Measurements from ENCODE around the gene MAP2. TPM values are rescaled to one million over a fixed set of nuclear protein-coding genes. Genes with fewer than 3 reads are reported as not detected.

Gene MAP2
- total and polyA plus RNA-seq, 2 donors (not counting 1 experiment from before 2014, with no cell fraction given), result 1.8 to 3.0 TPM

DNA sequence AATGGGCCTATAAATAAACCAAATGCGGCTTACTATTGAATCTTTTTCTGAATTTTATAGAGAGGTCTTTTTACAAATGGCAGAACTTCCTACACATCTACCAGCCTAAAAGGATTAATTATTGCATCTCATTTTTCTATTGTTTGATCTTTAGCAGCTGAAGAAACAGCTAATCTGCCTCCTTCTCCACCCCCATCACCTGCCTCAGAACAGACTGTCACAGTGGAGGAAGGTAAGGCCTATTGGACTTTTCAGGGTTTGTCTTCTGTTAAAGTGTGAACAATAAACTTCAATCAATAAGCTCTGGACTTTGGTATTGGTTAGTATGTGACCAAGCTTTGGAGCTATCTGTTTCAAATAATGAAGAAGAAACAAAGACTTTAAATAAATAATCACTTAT lies 256.7 kb downstream of the MAP2 start:
- Histone ChIP-seq H4K20me1 (ENCODE audit: control insufficient read depth, insufficient read depth, low read length, poor library complexity, severe bottlenecking) (no peaks in the 10 kb centered on the region), H3K9ac (ENCODE audit: low read length) (no peak overlapping the region), H3K27ac (ENCODE audit: low read length in 2 of 2) (no peak overlapping the region), H3K36me3 (replicated peaks in 1 of 2; ENCODE audit: control extremely low read depth in 1 of 2, control insufficient read depth in 1 of 2, extremely low read depth in 1 of 2, insufficient read depth in 2 of 2, low read length in 1 of 2) (no peaks in the 10 kb centered on the region), H3K9me3 (ENCODE audit: control extremely low read depth in 1 of 3, control insufficient read depth in 2 of 3, insufficient read depth in 1 of 3, low read length in 2 of 3) (no peaks in the 10 kb centered on the region), H3K27me3 (replicated peaks in 1 of 4; ENCODE audit: control extremely low read depth in 1 of 4, control insufficient read depth in 3 of 4, insufficient read depth in 4 of 4, low read length in 3 of 4) (no peaks in the 10 kb centered on the region), H2AFZ (ENCODE audit: insufficient read depth, low read depth, low read length, poor library complexity, severe bottlenecking) (no peak overlapping the region), H3K4me1 (ENCODE audit: control insufficient read depth in 2 of 2, insufficient read depth in 2 of 2, low read length in 2 of 2) (no peaks in the 10 kb centered on the region), H3K4me3 (ENCODE audit: control extremely low read depth in 1 of 5, extremely low read depth in 1 of 5, insufficient read depth in 1 of 5, low read depth in 2 of 5, low read length in 4 of 5) (no peak overlapping the region), H3K79me2 (ENCODE audit: control insufficient read depth, insufficient read depth, low read length) (no peaks in the 10 kb centered on the region), H3K4me2 (replicated peaks; ENCODE audit: low read depth, low read length, poor library complexity, severe bottlenecking) (no peak overlapping the region)
- no peak for ATAC-seq (ENCODE audit: low read depth)
- no peak overlapping the region for H3K27ac Mint-ChIP-seq
- POLR2A ChIA-PET, result no interaction called here
- H3K27me3 Mint-ChIP-seq, result no peaks in the 10 kb centered on the region
- H3K9me3 Mint-ChIP-seq (ENCODE audit: insufficient read depth), result peaks cover 3% of the 10 kb centered on the region
- CTCF ChIA-PET, result no interaction called here
- DNase-seq, result no peak
- intact Hi-C loops (cut with micrococcal nuclease), result no loop called here
- no CpG with 5 or more reads among the region's 1 CpG for WGBS (ENCODE audit: insufficient coverage)
- H3K4me1 Mint-ChIP-seq, result no peaks in the 10 kb centered on the region
- H3K4me3 Mint-ChIP-seq, result no peak overlapping the region
- no peak for TF ChIP-seq EZH2 (IDR thresholded peaks at IDR 0.05; ENCODE audit: borderline replicate concordance, insufficient read depth, low read depth, low read length, poor library complexity, severe bottlenecking)
- TF ChIP-seq, protein P1, sequence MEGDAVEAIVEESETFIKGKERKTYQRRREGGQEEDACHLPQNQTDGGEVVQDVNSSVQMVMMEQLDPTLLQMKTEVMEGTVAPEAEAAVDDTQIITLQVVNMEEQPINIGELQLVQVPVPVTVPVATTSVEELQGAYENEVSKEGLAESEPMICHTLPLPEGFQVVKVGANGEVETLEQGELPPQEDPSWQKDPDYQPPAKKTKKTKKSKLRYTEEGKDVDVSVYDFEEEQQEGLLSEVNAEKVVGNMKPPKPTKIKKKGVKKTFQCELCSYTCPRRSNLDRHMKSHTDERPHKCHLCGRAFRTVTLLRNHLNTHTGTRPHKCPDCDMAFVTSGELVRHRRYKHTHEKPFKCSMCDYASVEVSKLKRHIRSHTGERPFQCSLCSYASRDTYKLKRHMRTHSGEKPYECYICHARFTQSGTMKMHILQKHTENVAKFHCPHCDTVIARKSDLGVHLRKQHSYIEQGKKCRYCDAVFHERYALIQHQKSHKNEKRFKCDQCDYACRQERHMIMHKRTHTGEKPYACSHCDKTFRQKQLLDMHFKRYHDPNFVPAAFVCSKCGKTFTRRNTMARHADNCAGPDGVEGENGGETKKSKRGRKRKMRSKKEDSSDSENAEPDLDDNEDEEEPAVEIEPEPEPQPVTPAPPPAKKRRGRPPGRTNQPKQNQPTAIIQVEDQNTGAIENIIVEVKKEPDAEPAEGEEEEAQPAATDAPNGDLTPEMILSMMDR (IDR thresholded peaks at IDR 0.05), result no peak

DNA sequence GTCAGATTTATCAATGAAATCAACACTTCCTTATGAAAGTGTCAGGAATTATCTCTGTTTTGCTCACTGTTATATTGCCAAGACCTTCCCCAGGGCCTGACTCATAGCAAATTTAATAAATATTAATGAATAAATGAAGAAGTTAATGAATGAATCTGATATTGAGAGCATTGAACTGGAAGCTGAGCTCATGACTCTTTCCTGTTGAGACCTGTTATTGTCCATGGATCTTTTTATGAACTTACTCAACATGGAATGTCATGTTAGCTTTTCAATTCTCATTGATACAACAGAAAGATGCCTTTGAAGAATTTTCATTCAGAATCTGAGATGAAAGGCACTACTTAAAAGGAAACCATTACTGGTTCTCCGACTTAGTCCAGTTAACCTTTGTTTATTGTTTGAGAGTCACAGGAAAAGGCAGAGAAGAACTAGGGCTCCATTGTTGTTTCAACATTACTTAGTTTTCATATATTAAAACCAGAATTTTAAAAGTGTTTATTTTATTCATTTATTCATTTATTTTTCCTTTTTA lies 257.4 kb downstream of the MAP2 start:
- Histone ChIP-seq H3K9me3 (ENCODE audit: control extremely low read depth in 1 of 3, control insufficient read depth in 2 of 3, insufficient read depth in 1 of 3, low read length in 2 of 3) (no peaks in the 10 kb centered on the region), H3K36me3 (replicated peaks in 1 of 2; ENCODE audit: control extremely low read depth in 1 of 2, control insufficient read depth in 1 of 2, extremely low read depth in 1 of 2, insufficient read depth in 2 of 2, low read length in 1 of 2) (no peaks in the 10 kb centered on the region), H2AFZ (ENCODE audit: insufficient read depth, low read depth, low read length, poor library complexity, severe bottlenecking) (no peak overlapping the region), H3K4me2 (replicated peaks; ENCODE audit: low read depth, low read length, poor library complexity, severe bottlenecking) (no peak overlapping the region), H3K4me3 (ENCODE audit: control extremely low read depth in 1 of 5, extremely low read depth in 1 of 5, insufficient read depth in 1 of 5, low read depth in 2 of 5, low read length in 4 of 5) (no peak overlapping the region), H3K79me2 (ENCODE audit: control insufficient read depth, insufficient read depth, low read length) (no peaks in the 10 kb centered on the region), H4K20me1 (ENCODE audit: control insufficient read depth, insufficient read depth, low read length, poor library complexity, severe bottlenecking) (no peaks in the 10 kb centered on the region), H3K27ac (ENCODE audit: low read length in 2 of 2) (no peak overlapping the region), H3K27me3 (replicated peaks in 1 of 4; ENCODE audit: control extremely low read depth in 1 of 4, control insufficient read depth in 3 of 4, insufficient read depth in 4 of 4, low read length in 3 of 4) (no peaks in the 10 kb centered on the region), H3K4me1 (ENCODE audit: control insufficient read depth in 2 of 2, insufficient read depth in 2 of 2, low read length in 2 of 2) (no peaks in the 10 kb centered on the region), H3K9ac (ENCODE audit: low read length) (no peak overlapping the region)
- TF ChIP-seq EZH2 (IDR thresholded peaks at IDR 0.05; ENCODE audit: borderline replicate concordance, insufficient read depth, low read depth, low read length, poor library complexity, severe bottlenecking), result no peak
- TF ChIP-seq, protein P1 (IDR thresholded peaks at IDR 0.05), result no peak
- ChIA-PET CTCF (no interaction called here), POLR2A (no interaction called here)
- H3K27me3 Mint-ChIP-seq, result no peaks in the 10 kb centered on the region
- no peak for DNase-seq
- no peaks in the 10 kb centered on the region for H3K4me1 Mint-ChIP-seq
- no CpG with 5 or more reads among the region's 1 CpG for WGBS (ENCODE audit: insufficient coverage)
- no peak overlapping the region for H3K4me3 Mint-ChIP-seq
- intact Hi-C loops (cut with micrococcal nuclease), result no loop called here
- ATAC-seq (ENCODE audit: low read depth), result no peak
- H3K9me3 Mint-ChIP-seq (ENCODE audit: insufficient read depth), result no peaks in the 10 kb centered on the region
- H3K27ac Mint-ChIP-seq, result no peak overlapping the region

All from B cell (primary cell).